HG03575 (cell line): ENCODE measurements around the gene ARGLU1.

Experiments used
- ATAC-seq: cut with Tn5 transposase; IDR thresholded peaks from one replicate; pipeline ENCODE4 v1.9.1; 2021; ENCODE audit not compliant: unreplicated experiment, insufficient number of reproducible peaks, low FRiP score; ENCODE audit errors: extremely low read depth

Gene ARGLU1

DNA sequence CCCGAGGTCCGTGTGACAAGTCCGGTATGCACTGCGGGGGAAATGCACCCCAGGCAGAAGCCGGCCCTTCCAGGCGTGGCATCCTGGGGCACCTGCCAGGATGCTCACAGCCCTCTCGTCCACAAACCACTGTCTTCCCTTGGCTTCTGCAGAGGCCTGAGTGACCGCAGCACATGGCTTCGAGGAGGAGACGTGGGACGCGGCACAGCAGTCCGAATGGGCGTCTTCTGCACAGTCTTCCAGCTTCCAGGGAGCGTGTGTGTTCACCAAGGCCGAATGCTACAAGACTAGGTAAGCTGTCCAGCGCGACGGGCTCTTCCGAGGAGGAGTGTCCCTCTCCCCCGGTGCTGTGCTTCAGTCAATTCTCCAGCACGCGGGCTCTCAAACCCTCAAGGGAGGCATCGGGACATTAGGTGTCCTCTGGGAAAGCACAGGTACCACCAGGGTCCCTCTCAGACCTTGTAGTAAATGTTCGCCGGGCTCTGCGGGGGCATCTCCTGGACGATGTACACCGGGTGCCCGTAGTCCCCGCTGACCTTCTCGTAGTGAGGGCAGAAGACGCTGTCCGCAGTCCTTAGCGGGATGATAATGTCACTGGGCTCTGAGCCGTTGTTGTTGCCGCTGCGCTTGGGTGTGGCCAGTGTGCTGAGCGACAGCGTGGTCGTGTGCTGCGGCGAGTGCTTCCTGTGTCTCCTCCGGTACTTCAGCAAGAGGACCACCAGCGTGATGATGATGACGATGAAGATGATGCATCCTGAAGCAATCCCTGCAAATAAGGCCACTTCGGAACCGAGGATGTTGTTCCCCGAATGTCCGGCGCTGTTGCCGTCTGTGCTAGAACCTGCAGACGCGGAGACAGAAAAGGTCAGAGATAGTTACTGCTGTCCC lies 75.1 kb downstream of the ARGLU1 start:
- ATAC-seq: no peak

GRCh38 chr13:106491928-106492587 lies 75.9 kb downstream of the ARGLU1 start:
- no peak for ATAC-seq
